ENCODE data around the gene PPM1E.
"Not testable (repeated sequence)": the region's sequence is repeated elsewhere in the genome, so short reads cannot be mapped to it uniquely, and the experiment has no call there.

GRCh38 chr17:58954358-58954757, 198.7 kb downstream of the PPM1E start:
- TF ChIP-seq CTCF (conservative IDR thresholded peaks at IDR 0.05; ENCODE audit: low read length); EZH2phosphoT487 (IDR thresholded peaks at IDR 0.05; ENCODE audit: borderline replicate concordance, low read depth, low read length): not testable (repeated sequence)
